HCT116 (cell line): Measurements from ENCODE around the gene RAET1E. TPM values are rescaled to one million over a fixed set of nuclear protein-coding genes. Genes with fewer than 3 reads are reported as not detected.
A peak's percentile ranks its signal among the peaks of the same experiment; 100 is the strongest.
"Not testable (repeated sequence)": the region's sequence is repeated elsewhere in the genome, so short reads cannot be mapped to it uniquely, and the experiment has no call there.

Experiments
- ATAC-seq: fragments of 200-7000 bp; cut with Tn5 transposase; 2 replicates; pipeline ENCODE4 v1.9.1; 2020; ENCODE audit warnings: mild to moderate bottlenecking, moderate library complexity
- BruUV-seq: library from RNA; stranded (reverse); fragments of 400-500 nt; replicated peaks from 2 replicates; lab custom pipeline; 2021; lab: Mats Ljungman, UMichigan
- CTCF ChIA-PET: fragments of 300-600 bp; sonication (Branson Sonifier 250); formaldehyde crosslinking; loops from one replicate; lab custom pipeline; 2021; ENCODE audit warnings: antibody characterized with exemption; lab: Charles Lee
- POLR2A ChIA-PET: fragments of 300-600, 350-600 bp; sonication (Branson Sonifier 250); formaldehyde crosslinking; loops from one replicate; lab custom pipeline; 2021; ENCODE audit warnings: antibody characterized with exemption; lab: Charles Lee
- RAD21 ChIA-PET, 2 experiments: fragments of 300-600 bp; sonication (Branson Sonifier 250); formaldehyde crosslinking; loops; one replicate each; lab custom pipeline; 2023; ENCODE audit warnings: low total read pairs in 2 of 2; ENCODE audit not compliant: uncharacterized antibody in 2 of 2, unreplicated experiment in 2 of 2, low non-redundant PET in 1 of 2; lab: Charles Lee
- DNase-seq: peaks from one replicate; pipeline ENCODE4 v3.0.0-alpha.2; 2010; ENCODE audit warnings: low read depth, low spot score
- H2AFZ ChIP-seq: fragments of 200-600 bp; shearing (Covaris generic), sonication (generic); 2 replicates; pipeline ENCODE4 v1.6.1; 2017; ENCODE audit warnings: low read depth, mixed run types, mixed read lengths, antibody characterized with exemption, low read length; ENCODE audit not compliant: poor library complexity, severe bottlenecking
- H3K27ac ChIP-seq: 2 replicates; pipeline ENCODE4 v1.5.1; 2012; ENCODE audit warnings: low read depth, low read length
- H3K27me3 ChIP-seq: fragments of 200-600 bp; sonication (generic); 2 replicates; pipeline ENCODE4 v1.6.1; 2016; ENCODE audit warnings: mixed run types, low read length, mixed read lengths; ENCODE audit not compliant: insufficient read depth
- H3K36me3 ChIP-seq, 2 experiments: fragments of 200-500 bp in 1 of 2; fragments of 200-600 bp in 1 of 2; sonication (Bioruptor generic) in 1 of 2; sonication (generic) in 1 of 2; 2 replicates each; pipeline versions ENCODE4 v1.5.1 to v1.6.1; 2014 to 2016; ENCODE audit warnings: low read length in 2 of 2, inconsistent platforms in 1 of 2, mixed read lengths in 1 of 2, mixed run types in 1 of 2; ENCODE audit not compliant: insufficient read depth in 2 of 2, control insufficient read depth in 1 of 2
- H3K4me1 ChIP-seq, 2 experiments: fragments of 200-600 bp in 1 of 2; sonication (generic) in 1 of 2; 2 replicates each; pipeline versions ENCODE4 v1.5.1 to v1.6.1; 2012 to 2017; ENCODE audit warnings: low read length in 2 of 2, inconsistent platforms in 1 of 2, mild to moderate bottlenecking in 1 of 2, mixed read lengths in 1 of 2, mixed run types in 1 of 2, moderate library complexity in 1 of 2; ENCODE audit not compliant: insufficient read depth in 2 of 2, control insufficient read depth in 1 of 2
- H3K4me2 ChIP-seq: fragments of 200-600 bp; sonication (generic); 2 replicates; pipeline ENCODE4 v1.6.1; 2017; ENCODE audit warnings: mixed run types, low read length, mixed read lengths
- H3K4me3 ChIP-seq, 2 experiments: fragments of 200-600 bp in 1 of 2; sonication (generic) in 1 of 2; replicated peaks in 1 of 2; 2 replicates each; pipeline ENCODE4 v1.5.1; 2011 to 2016; ENCODE audit warnings: low read length in 2 of 2, control low read depth in 1 of 2, low read depth in 1 of 2, mild to moderate bottlenecking in 1 of 2, mixed read lengths in 1 of 2, mixed run types in 1 of 2
- H3K79me2 ChIP-seq: fragments of 200-600 bp; sonication (generic); 2 replicates; pipeline ENCODE4 v1.6.1; 2017; ENCODE audit warnings: mild to moderate bottlenecking, mixed run types, low read length, moderate library complexity, mixed read lengths; ENCODE audit not compliant: insufficient read depth
- H3K9ac ChIP-seq: fragments of 200-600 bp; sonication (generic); 2 replicates; pipeline ENCODE4 v1.6.1; 2016; ENCODE audit warnings: low read length, mixed read lengths
- H3K9me2 ChIP-seq: fragments of 200-600 bp; sonication (generic), shearing (Covaris generic); 2 replicates; pipeline ENCODE4 v1.6.1; 2017; ENCODE audit warnings: mixed run types, mild to moderate bottlenecking, moderate library complexity; ENCODE audit not compliant: insufficient read depth
- H3K9me3 ChIP-seq, 2 experiments: fragments of 200-500 bp in 1 of 2; fragments of 200-600 bp in 1 of 2; sonication (Bioruptor generic) in 1 of 2; sonication (generic) in 1 of 2; 2 replicates each; pipeline ENCODE4 v1.6.1; 2014 to 2017; ENCODE audit warnings: low read length in 2 of 2, mixed read lengths in 2 of 2, inconsistent platforms in 1 of 2, low read depth in 1 of 2, mild to moderate bottlenecking in 1 of 2, mixed run types in 1 of 2, moderate library complexity in 1 of 2; ENCODE audit not compliant: control insufficient read depth in 1 of 2, insufficient read depth in 1 of 2
- H4K20me1 ChIP-seq: fragments of 200-600 bp; sonication (generic), shearing (Covaris generic); 2 replicates; pipeline ENCODE4 v1.6.1; 2017; ENCODE audit warnings: mixed run types, mild to moderate bottlenecking, moderate library complexity; ENCODE audit not compliant: insufficient read depth
- CBX3 ChIP-seq: IDR thresholded peaks from 2 replicates; pipeline ENCODE4 v1.6.1; 2012; ENCODE audit warnings: low read depth
- CEBPB ChIP-seq: IDR thresholded peaks from 2 replicates; pipeline ENCODE4 v1.6.1; 2012; ENCODE audit warnings: low read depth
- EGR1 ChIP-seq: IDR thresholded peaks from 2 replicates; pipeline ENCODE4 v1.6.1; 2012; ENCODE audit warnings: low read depth
- FOSL1 ChIP-seq: IDR thresholded peaks from 2 replicates; pipeline ENCODE4 v1.6.1; 2012; ENCODE audit warnings: low read depth
- POLR2AphosphoS5 ChIP-seq: IDR thresholded peaks from 2 replicates; pipeline ENCODE4 v1.6.1; 2011; ENCODE audit warnings: mild to moderate bottlenecking, low read depth, low read length, moderate library complexity
- RAD21 ChIP-seq: IDR thresholded peaks from 2 replicates; pipeline ENCODE4 v1.6.1; 2012; ENCODE audit warnings: low read depth, mild to moderate bottlenecking
- SP1 ChIP-seq: IDR thresholded peaks from 2 replicates; pipeline ENCODE4 v1.6.1; 2012; ENCODE audit warnings: low read depth
- SRF ChIP-seq: IDR thresholded peaks from 2 replicates; pipeline ENCODE4 v1.6.1; 2012; ENCODE audit warnings: low read depth
- YY1 ChIP-seq: IDR thresholded peaks from 2 replicates; pipeline ENCODE4 v1.6.1; 2011; ENCODE audit warnings: low read length, low read depth, moderate library complexity, mild to moderate bottlenecking; ENCODE audit not compliant: insufficient replicate concordance; ENCODE audit errors: extremely low read depth
- intact Hi-C: fragments of 100-400 bp; cut with micrococcal nuclease; formaldehyde crosslinking; loops from 2 replicates; pipeline ENCODE4 v1.10.0; 2022
- total RNA-seq: library from RNA; stranded (reverse); gene quantifications from one replicate; pipeline ENCODE4 v1.2.1, GENCODE V29; 2021; ENCODE audit not compliant: unreplicated experiment
- TF ChIP-seq, protein P1 (sequence below), 3 experiments: fragments of 200-600 bp in 1 of 3; sonication (generic) in 1 of 3; IDR thresholded peaks in 2 of 3; conservative IDR thresholded peaks in 1 of 3; 2 replicates each; pipeline ENCODE4 v1.5.1; 2012 to 2017; ENCODE audit warnings: low read depth in 2 of 3, low read length in 2 of 3, antibody characterized with exemption in 1 of 3, borderline replicate concordance in 1 of 3, control low read depth in 1 of 3, mild to moderate bottlenecking in 1 of 3, mixed read lengths in 1 of 3, mixed run types in 1 of 3, moderate library complexity in 1 of 3; ENCODE audit not compliant: insufficient read depth in 1 of 3
- TF ChIP-seq, protein P2 (sequence below): IDR thresholded peaks from 2 replicates; pipeline ENCODE4 v1.6.1; 2012; ENCODE audit warnings: low read depth
- TF ChIP-seq, protein P3 (sequence below): IDR thresholded peaks from 2 replicates; pipeline ENCODE4 v1.6.1; 2012

Gene RAET1E
- total RNA-seq, 1 experiment from 2014 or later = 3.9 TPM

DNA sequence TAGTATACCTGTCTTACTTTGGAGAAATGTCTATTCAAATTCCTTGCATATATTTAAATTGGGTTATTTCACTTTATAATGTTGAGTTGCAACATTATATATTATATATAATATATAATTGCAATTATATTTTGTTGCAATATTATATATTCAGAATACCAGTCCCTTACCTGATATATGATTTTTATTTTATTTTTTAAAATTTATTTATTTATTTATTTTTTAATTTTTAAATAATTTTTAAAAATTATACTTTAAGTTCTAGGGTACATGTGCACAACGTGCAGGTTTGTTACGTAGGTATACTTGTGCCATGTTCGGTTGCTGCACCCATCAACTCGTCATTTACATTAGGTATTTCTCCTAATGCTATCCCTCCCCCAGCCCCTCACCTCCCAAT is 29.1 kb upstream of the RAET1E start:
- H3K9me3 ChIP-seq, H3K79me2 ChIP-seq, BruUV-seq, RAD21 ChIA-PET, H3K9ac ChIP-seq, DNase-seq, POLR2A ChIA-PET, H3K36me3 ChIP-seq, H3K27me3 ChIP-seq, H2AFZ ChIP-seq, ATAC-seq, H3K9me2 ChIP-seq, H3K27ac ChIP-seq, H3K4me2 ChIP-seq, H4K20me1 ChIP-seq, H3K4me3 ChIP-seq: not testable (repeated sequence)
- peaks cover 3 to 22% of the 10 kb centered on the region in 2 experiments; a peak in 3 of 4 replicates for H3K4me1 ChIP-seq
- CTCF ChIA-PET = interaction anchor here (1.0 kb wide), 1 partner anchor 87 kb away, joined by 4 read pairs; no protein-coding TSS in a partner anchor
- intact Hi-C loops = loop anchor here (2.0 to 5.0 kb wide), 2 partner anchors 62 to 900 kb away; partner anchors contain the start of gene LRP11

DNA sequence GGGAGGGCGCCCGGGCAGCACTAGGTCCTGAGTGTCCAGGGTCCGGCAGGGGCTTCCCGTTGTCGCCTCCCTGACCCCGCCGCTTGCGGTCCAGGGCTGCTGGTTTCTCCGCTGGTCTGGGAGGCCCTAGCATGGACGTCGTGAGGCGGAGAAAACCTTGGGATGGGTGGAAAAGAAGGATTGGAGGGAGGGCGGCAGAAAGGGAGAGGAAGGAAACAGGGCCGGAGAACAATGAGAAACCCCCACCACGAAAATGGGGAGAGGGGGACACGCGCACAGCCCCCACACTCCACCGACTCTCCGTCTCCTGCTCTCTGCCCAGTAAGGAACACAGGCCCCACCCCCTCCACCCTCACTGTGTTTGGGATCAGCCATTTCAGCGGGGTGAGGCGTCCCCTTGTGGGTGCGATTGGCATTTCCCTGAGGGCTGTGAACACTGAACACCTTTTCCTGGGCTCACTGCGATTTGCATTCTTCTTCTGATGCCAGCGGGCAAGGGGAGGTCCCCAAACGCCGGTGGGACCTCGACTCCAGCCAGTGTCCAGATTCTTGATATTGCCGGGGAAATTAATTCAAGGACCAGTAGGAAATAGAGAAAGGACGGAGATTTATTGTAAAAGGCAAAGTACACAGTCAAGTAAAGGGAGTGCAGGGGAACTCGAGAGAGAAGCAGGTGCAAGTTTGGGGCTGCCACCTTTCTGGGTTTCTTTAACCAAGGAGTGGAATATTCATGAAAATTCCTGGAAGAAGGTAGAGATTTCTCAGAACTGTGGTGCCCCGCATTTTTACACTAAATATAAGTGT is 28.3 kb upstream of the RAET1E start:
- Histone ChIP-seq H3K27me3 (0 out of 2 replicates have a peak, but pooled peaks cover 4% of the 10 kb centered on the region), H3K4me2 (peak overlapping the region; percentile 74), H3K4me3 (peak overlapping the region; percentile 19 to 30; a peak in 3 of 4 replicates), H3K9me2 (no peaks in the 10 kb centered on the region), H3K79me2 (no peaks in the 10 kb centered on the region), H3K36me3 (no peaks in the 10 kb centered on the region), H4K20me1 (no peaks in the 10 kb centered on the region), H3K27ac (no peak overlapping the region; the same call in 1 of the 2 replicates), H3K9me3 (no peaks in the 10 kb centered on the region), H3K9ac (no peak overlapping the region), H3K4me1 (peaks cover 3 to 22% of the 10 kb centered on the region in 2 experiments; a peak in 3 of 4 replicates), H2AFZ (peak overlapping the region; percentile 99)
- ChIA-PET POLR2A (no interaction called here), RAD21 (no interaction called here), CTCF (interaction anchor here (1.0 kb wide), 1 partner anchor 86 kb away, joined by 4 read pairs; no protein-coding TSS in a partner anchor)
- DNase-seq (peak; percentile 51), ATAC-seq (peak; percentile 95)
- BruUV-seq = no TSS peak
- intact Hi-C loops = loop anchor here (1.0 to 5.0 kb wide), 5 partner anchors 61 to 899 kb away; partner anchors contain the start of gene LRP11
- TF ChIP-seq, protein P1, sequence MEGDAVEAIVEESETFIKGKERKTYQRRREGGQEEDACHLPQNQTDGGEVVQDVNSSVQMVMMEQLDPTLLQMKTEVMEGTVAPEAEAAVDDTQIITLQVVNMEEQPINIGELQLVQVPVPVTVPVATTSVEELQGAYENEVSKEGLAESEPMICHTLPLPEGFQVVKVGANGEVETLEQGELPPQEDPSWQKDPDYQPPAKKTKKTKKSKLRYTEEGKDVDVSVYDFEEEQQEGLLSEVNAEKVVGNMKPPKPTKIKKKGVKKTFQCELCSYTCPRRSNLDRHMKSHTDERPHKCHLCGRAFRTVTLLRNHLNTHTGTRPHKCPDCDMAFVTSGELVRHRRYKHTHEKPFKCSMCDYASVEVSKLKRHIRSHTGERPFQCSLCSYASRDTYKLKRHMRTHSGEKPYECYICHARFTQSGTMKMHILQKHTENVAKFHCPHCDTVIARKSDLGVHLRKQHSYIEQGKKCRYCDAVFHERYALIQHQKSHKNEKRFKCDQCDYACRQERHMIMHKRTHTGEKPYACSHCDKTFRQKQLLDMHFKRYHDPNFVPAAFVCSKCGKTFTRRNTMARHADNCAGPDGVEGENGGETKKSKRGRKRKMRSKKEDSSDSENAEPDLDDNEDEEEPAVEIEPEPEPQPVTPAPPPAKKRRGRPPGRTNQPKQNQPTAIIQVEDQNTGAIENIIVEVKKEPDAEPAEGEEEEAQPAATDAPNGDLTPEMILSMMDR (IDR thresholded peaks at IDR 0.05 in 2 of 3, conservative IDR thresholded peaks at IDR 0.05 in 1 of 3; ENCODE audit: borderline replicate concordance in 1 of 3, insufficient read depth in 1 of 3, low read depth in 2 of 3, low read length in 2 of 3) = peak; percentile 85 to 93 (median 92)
- TF ChIP-seq SRF (no peak), YY1 (peak; percentile 57), SP1 (no peak), POLR2AphosphoS5 (no peak), CEBPB (no peak), FOSL1 (no peak), EGR1 (no peak), CBX3 (peak; percentile 45; the same call in 1 of the 2 replicates), RAD21 (peak; percentile 99)
- TF ChIP-seq, protein P2, sequence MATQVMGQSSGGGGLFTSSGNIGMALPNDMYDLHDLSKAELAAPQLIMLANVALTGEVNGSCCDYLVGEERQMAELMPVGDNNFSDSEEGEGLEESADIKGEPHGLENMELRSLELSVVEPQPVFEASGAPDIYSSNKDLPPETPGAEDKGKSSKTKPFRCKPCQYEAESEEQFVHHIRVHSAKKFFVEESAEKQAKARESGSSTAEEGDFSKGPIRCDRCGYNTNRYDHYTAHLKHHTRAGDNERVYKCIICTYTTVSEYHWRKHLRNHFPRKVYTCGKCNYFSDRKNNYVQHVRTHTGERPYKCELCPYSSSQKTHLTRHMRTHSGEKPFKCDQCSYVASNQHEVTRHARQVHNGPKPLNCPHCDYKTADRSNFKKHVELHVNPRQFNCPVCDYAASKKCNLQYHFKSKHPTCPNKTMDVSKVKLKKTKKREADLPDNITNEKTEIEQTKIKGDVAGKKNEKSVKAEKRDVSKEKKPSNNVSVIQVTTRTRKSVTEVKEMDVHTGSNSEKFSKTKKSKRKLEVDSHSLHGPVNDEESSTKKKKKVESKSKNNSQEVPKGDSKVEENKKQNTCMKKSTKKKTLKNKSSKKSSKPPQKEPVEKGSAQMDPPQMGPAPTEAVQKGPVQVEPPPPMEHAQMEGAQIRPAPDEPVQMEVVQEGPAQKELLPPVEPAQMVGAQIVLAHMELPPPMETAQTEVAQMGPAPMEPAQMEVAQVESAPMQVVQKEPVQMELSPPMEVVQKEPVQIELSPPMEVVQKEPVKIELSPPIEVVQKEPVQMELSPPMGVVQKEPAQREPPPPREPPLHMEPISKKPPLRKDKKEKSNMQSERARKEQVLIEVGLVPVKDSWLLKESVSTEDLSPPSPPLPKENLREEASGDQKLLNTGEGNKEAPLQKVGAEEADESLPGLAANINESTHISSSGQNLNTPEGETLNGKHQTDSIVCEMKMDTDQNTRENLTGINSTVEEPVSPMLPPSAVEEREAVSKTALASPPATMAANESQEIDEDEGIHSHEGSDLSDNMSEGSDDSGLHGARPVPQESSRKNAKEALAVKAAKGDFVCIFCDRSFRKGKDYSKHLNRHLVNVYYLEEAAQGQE = no peak
- TF ChIP-seq, protein P3, sequence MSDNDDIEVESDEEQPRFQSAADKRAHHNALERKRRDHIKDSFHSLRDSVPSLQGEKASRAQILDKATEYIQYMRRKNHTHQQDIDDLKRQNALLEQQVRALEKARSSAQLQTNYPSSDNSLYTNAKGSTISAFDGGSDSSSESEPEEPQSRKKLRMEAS = no peak
